Measurements from ENCODE around the gene CD320.
"Not testable (repeated sequence)": the region's sequence is repeated elsewhere in the genome, so short reads cannot be mapped to it uniquely, and the experiment has no call there.

Gene CD320
- 15.1 to 26.3 (median 18.0) reads per million in 3 donors for total RNA-seq

DNA sequence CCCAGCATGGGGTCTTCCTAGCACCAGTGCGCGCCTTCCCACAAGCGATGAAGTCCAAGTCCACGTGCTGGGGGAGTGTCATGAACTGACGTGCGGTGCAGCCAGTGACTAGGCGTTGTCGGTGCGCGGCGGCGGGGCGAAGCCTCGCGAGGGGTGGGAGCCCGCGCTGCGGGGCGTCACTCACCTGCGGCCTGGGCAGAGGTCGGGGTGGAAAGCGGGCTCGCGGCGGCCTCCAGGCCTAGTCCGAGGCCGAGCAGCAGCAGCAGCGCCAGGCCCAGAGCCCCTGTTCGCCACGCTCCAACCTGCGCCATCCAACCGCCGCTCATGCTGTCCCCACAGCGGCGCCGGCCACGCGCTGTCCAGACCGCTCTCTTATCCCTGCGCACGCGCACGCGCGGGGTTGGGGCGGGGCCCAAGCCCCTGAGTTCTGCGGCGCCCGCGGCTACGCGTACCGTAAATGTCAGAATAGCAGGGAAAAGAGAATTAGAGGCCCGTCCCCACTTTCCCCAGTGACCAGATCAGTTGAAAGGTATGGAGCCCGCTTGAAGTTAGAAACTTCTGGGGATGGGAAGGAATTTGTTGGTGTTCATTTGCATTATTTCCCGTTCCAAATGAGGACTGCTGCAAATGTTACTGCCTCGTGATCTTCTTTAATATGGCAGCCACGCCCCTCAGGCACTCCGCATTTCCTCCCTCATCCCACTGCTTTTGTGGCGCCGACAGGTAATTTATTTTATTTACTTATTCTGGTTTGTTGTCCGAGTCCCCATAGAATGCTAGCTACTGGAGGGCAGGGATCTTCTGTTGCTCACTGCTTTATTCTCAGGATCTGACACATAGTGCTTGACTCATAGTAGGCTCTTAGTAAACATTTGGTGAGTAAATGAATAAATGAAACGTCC lies at the start of gene CD320:
CD320 (minus strand) TSS at position 394 of the 902 bp plus-strand sequence; CDS start at position 326, 68 bp downstream.
- Histone ChIP-seq H3K27ac (ENCODE audit: insufficient read depth, low read length, poor library complexity, severe bottlenecking) (peak within 1 kb of the TSS; percentile 79), H3K27me3 (replicated peaks; ENCODE audit: control insufficient read depth, insufficient read depth, low read length, poor library complexity, severe bottlenecking) (no peaks in the 10 kb centered on the region), H3K4me3 (ENCODE audit: insufficient read depth, low read depth, low read length, poor library complexity, severe bottlenecking) (peak within 1 kb of the TSS; percentile 73), H3K9me3 (ENCODE audit: control insufficient read depth, low read length) (no peaks in the 10 kb centered on the region), H3K4me1 (ENCODE audit: control insufficient read depth, insufficient read depth, low read length, poor library complexity, severe bottlenecking) (peaks cover 22% of the 10 kb centered on the region), H3K36me3 (ENCODE audit: control insufficient read depth, insufficient read depth, low read length) (peaks cover 27% of the 10 kb centered on the region)
- DNase-seq = peak; percentile 62 to 76 (median 75)

DNA sequence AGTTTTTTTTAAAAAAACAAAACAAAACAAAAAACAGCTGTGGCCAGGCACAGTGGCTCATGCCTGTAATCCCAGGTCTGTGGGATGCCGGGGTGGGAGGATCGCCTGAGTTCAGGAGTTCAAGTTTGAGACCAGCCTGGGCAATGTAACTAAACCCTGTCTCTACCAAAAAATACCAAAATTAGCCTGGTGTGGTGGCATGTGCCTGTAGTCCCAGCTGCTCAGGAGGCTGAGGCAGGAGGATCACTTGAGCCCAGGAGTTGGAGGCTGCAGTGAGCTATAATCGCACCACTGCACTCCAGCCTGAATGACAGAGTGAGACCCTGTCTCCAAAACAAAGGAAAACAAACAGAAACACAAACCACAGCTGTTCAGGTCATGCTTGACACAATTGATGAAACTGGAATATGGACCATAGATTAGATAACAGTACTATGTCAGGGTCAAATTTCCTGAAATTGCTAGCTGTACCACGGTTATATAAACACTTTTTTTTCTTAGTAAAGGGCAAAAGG lies 48.9 kb upstream of the CD320 start:
- H3K4me1 ChIP-seq (ENCODE audit: control insufficient read depth, insufficient read depth, low read length, poor library complexity, severe bottlenecking) = peaks cover 2% of the 10 kb centered on the region
- no peaks in the 10 kb centered on the region for H3K36me3 ChIP-seq (ENCODE audit: control insufficient read depth, insufficient read depth, low read length)
- peaks cover 4% of the 10 kb centered on the region for H3K27me3 ChIP-seq (replicated peaks; ENCODE audit: control insufficient read depth, insufficient read depth, low read length, poor library complexity, severe bottlenecking)
- no peak overlapping the region for H3K27ac ChIP-seq (ENCODE audit: insufficient read depth, low read length, poor library complexity, severe bottlenecking)
- H3K4me3 ChIP-seq (ENCODE audit: insufficient read depth, low read depth, low read length, poor library complexity, severe bottlenecking) = no peak overlapping the region
- no peak for DNase-seq
- no peaks in the 10 kb centered on the region for H3K9me3 ChIP-seq (ENCODE audit: control insufficient read depth, low read length)

GRCh38 chr19:8355631-8356402 lies 47.7 kb upstream of the CD320 start:
- DNase-seq = no peak
- Histone ChIP-seq H3K4me3 (ENCODE audit: insufficient read depth, low read depth, low read length, poor library complexity, severe bottlenecking) (no peak overlapping the region), H3K36me3 (ENCODE audit: control insufficient read depth, insufficient read depth, low read length) (no peaks in the 10 kb centered on the region), H3K27me3 (replicated peaks; ENCODE audit: control insufficient read depth, insufficient read depth, low read length, poor library complexity, severe bottlenecking) (peaks cover 5% of the 10 kb centered on the region), H3K4me1 (ENCODE audit: control insufficient read depth, insufficient read depth, low read length, poor library complexity, severe bottlenecking) (peaks cover 2% of the 10 kb centered on the region), H3K27ac (ENCODE audit: insufficient read depth, low read length, poor library complexity, severe bottlenecking) (no peak overlapping the region), H3K9me3 (ENCODE audit: control insufficient read depth, low read length) (no peaks in the 10 kb centered on the region)

GRCh38 chr19:8352845-8353244 lies 44.7 kb upstream of the CD320 start:
- H3K9me3 ChIP-seq (ENCODE audit: control insufficient read depth, low read length); H3K27me3 ChIP-seq (replicated peaks; ENCODE audit: control insufficient read depth, insufficient read depth, low read length, poor library complexity, severe bottlenecking); DNase-seq; H3K4me1 ChIP-seq (ENCODE audit: control insufficient read depth, insufficient read depth, low read length, poor library complexity, severe bottlenecking); H3K36me3 ChIP-seq (ENCODE audit: control insufficient read depth, insufficient read depth, low read length); H3K4me3 ChIP-seq (ENCODE audit: insufficient read depth, low read depth, low read length, poor library complexity, severe bottlenecking); H3K27ac ChIP-seq (ENCODE audit: insufficient read depth, low read length, poor library complexity, severe bottlenecking): not testable (repeated sequence)

DNA sequence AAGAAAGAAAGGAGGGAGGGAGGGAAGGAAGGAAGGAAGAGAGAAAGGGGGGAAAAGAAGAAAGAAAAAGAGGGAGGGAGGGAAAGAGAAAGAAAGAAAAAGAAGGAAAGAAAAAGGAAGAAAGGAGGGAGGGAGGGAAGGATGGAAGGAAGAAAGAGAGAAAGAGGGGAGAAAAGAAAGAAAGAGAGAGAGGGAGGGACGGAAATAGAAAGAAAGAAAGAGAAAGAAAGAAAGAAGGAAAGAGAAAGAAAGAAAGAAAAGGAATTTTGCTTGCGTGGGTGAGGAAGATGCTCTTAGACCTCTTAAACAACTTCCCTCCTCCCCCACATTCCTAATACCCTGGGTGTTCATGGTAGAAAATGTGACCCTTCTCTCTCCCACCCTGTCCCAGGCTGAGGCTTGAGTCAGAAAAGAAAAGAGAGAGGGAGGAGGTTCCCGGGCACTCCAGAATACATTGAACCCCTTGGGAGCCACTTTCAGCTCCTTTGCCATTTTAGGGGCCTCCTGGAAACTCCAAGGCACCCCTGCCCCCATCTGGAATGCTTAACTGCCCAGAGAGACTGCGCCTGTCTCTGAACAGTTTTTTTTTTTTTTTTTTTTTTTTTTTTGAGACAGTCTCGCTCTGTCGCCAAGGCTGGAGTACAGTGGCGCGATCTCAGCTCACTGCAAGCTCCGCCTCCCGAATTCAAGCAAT lies 44.1 kb upstream of the CD320 start:
- H3K4me3 ChIP-seq (ENCODE audit: insufficient read depth, low read depth, low read length, poor library complexity, severe bottlenecking) = no peak overlapping the region

DNA sequence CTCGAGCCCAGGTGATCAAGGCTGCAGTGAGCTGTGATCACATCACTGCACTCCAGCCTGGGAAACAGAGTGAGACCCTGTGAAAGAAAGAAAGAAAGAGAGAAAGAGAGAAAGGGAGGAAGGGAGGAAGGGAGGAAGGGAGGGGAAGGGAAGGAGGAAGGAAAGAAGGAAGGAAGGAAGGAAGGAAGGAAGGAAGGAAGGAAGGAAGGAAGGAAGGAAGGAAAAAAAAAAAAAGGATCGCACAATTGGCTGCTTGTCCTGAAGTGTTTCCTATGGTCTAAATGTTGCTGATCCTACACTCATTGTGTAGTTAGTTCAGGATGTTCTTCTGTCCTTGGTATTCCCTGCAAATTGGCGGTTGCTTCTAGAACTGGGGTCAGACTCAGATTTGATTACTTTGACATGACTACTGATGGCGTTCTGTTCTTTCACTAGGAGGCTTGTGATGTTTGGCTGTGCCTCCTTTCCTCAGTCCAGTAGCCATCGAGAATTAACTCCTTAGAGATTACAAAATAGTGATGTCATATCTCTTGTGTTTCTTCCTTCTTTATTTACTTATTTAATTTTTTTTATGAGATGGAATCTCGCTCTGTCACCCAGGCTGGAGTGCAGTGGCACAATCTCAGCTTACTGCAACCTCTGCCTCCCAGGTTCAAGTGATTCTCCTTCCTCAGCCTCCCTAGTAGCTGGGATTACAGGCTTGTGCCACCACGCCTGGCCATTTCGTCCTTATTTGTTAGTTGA lies 41.6 kb upstream of the CD320 start:
- H3K36me3 ChIP-seq (ENCODE audit: control insufficient read depth, insufficient read depth, low read length); H3K27me3 ChIP-seq (replicated peaks; ENCODE audit: control insufficient read depth, insufficient read depth, low read length, poor library complexity, severe bottlenecking); H3K27ac ChIP-seq (ENCODE audit: insufficient read depth, low read length, poor library complexity, severe bottlenecking); H3K4me1 ChIP-seq (ENCODE audit: control insufficient read depth, insufficient read depth, low read length, poor library complexity, severe bottlenecking); H3K4me3 ChIP-seq (ENCODE audit: insufficient read depth, low read depth, low read length, poor library complexity, severe bottlenecking); H3K9me3 ChIP-seq (ENCODE audit: control insufficient read depth, low read length); DNase-seq: not testable (repeated sequence)

More for the DNA sequence above, 44.1 kb upstream of the CD320 start:
- Histone ChIP-seq H3K9me3 (ENCODE audit: control insufficient read depth, low read length) (no peaks in the 10 kb centered on the region), H3K36me3 (ENCODE audit: control insufficient read depth, insufficient read depth, low read length) (no peaks in the 10 kb centered on the region), H3K27me3 (replicated peaks; ENCODE audit: control insufficient read depth, insufficient read depth, low read length, poor library complexity, severe bottlenecking) (peaks cover 5% of the 10 kb centered on the region), H3K4me1 (ENCODE audit: control insufficient read depth, insufficient read depth, low read length, poor library complexity, severe bottlenecking) (peaks cover 2% of the 10 kb centered on the region), H3K27ac (ENCODE audit: insufficient read depth, low read length, poor library complexity, severe bottlenecking) (no peak overlapping the region)
- DNase-seq = no peak

- Histone ChIP-seq H3K9me3 (ENCODE audit: control insufficient read depth, low read length) (no peaks in the 10 kb centered on the region), H3K4me1 (ENCODE audit: control insufficient read depth, insufficient read depth, low read length, poor library complexity, severe bottlenecking) (peaks cover 9% of the 10 kb centered on the region), H3K27me3 (replicated peaks; ENCODE audit: control insufficient read depth, insufficient read depth, low read length, poor library complexity, severe bottlenecking) (no peaks in the 10 kb centered on the region), H3K4me3 (ENCODE audit: insufficient read depth, low read depth, low read length, poor library complexity, severe bottlenecking) (peak overlapping the region; percentile 72), H3K27ac (ENCODE audit: insufficient read depth, low read length, poor library complexity, severe bottlenecking) (no peak overlapping the region), H3K36me3 (ENCODE audit: control insufficient read depth, insufficient read depth, low read length) (no peaks in the 10 kb centered on the region)
- DNase-seq = no peak
These were observed 35.3 kb upstream of the CD320 start for GRCh38 chr19:8343483-8343844.

GRCh38 chr19:8342684-8343482 lies 34.7 kb upstream of the CD320 start, which contains the start of gene KANK3:
KANK3 (minus strand) TSS chr19:8343262; CDS start chr19:8337828, 5,434 bp downstream.
- no peaks in the 10 kb centered on the region for H3K9me3 ChIP-seq (ENCODE audit: control insufficient read depth, low read length)
- H3K4me1 ChIP-seq (ENCODE audit: control insufficient read depth, insufficient read depth, low read length, poor library complexity, severe bottlenecking) = peaks cover 9% of the 10 kb centered on the region
- no peaks in the 10 kb centered on the region for H3K27me3 ChIP-seq (replicated peaks; ENCODE audit: control insufficient read depth, insufficient read depth, low read length, poor library complexity, severe bottlenecking)
- DNase-seq = peak; percentile 78 to 90 (median 88)
- H3K4me3 ChIP-seq (ENCODE audit: insufficient read depth, low read depth, low read length, poor library complexity, severe bottlenecking) = peak within 1 kb of the TSS; percentile 72
- H3K27ac ChIP-seq (ENCODE audit: insufficient read depth, low read length, poor library complexity, severe bottlenecking) = peak within 1 kb of the TSS; percentile 11
- H3K36me3 ChIP-seq (ENCODE audit: control insufficient read depth, insufficient read depth, low read length) = no peaks in the 10 kb centered on the region

Measured in effector memory CD4-positive, alpha-beta T cell (primary cell).